Activated T-cell treated with anti-CD3 and anti-CD28 coated beads, Interleukin-2, amount 50 U/mL, for 72 hours (primary cell): ENCODE measurements around the gene OXA1L. TPM values are rescaled to one million over a fixed set of nuclear protein-coding genes. Genes with fewer than 3 reads are reported as not detected.
"Not testable (repeated sequence)": the region's sequence is repeated elsewhere in the genome, so short reads cannot be mapped to it uniquely, and the experiment has no call there.

ENCODE experiments used
- ATAC-seq, 2 donors: fragments of 150-1000 bp; cut with Tn5 transposase; replicated peaks in 1 of 2; 2 replicates each; pipeline ENCODE4 v1.10.0; 2021; ENCODE audit warnings: moderate library complexity in 2 of 2, mild to moderate bottlenecking in 1 of 2
- DNase-seq, 2 donors: peaks; one replicate each; pipeline ENCODE4 v3.0.0; 2021 to 2022; ENCODE audit warnings: mixed read lengths in 1 of 2
- H3K27ac Mint-ChIP-seq: one replicate; pipeline ENCODE4 v1.8.0; 2022; ENCODE audit warnings: mild to moderate bottlenecking, moderate library complexity, mixed read lengths
- H3K27me3 Mint-ChIP-seq: one replicate; pipeline ENCODE4 v1.8.0; 2022; ENCODE audit warnings: low read depth, mixed read lengths
- H3K36me3 Mint-ChIP-seq, 2 donors: one replicate each; pipeline ENCODE4 v1.8.0; 2022; ENCODE audit warnings: mixed read lengths in 2 of 2, mild to moderate bottlenecking in 1 of 2; ENCODE audit not compliant: insufficient read depth in 2 of 2
- H3K4me1 Mint-ChIP-seq: one replicate; pipeline ENCODE4 v1.8.0; 2022; ENCODE audit warnings: low read depth, mixed read lengths
- H3K4me3 Mint-ChIP-seq, 2 donors: one replicate each; pipeline ENCODE4 v1.8.0; 2022; ENCODE audit warnings: mild to moderate bottlenecking in 2 of 2, mixed read lengths in 2 of 2, moderate library complexity in 2 of 2
- H3K9me3 Mint-ChIP-seq, 2 donors: one replicate each; pipeline ENCODE4 v1.8.0; 2022; ENCODE audit warnings: mixed read lengths in 2 of 2
- total RNA-seq, 2 donors: library from RNA; stranded (reverse); gene quantifications; one replicate each; pipeline ENCODE4 v1.2.3, GENCODE V29; 2022

The OXA1L gene
- total RNA-seq, result 100 to 1,000 TPM; 135 to 136 TPM

DNA sequence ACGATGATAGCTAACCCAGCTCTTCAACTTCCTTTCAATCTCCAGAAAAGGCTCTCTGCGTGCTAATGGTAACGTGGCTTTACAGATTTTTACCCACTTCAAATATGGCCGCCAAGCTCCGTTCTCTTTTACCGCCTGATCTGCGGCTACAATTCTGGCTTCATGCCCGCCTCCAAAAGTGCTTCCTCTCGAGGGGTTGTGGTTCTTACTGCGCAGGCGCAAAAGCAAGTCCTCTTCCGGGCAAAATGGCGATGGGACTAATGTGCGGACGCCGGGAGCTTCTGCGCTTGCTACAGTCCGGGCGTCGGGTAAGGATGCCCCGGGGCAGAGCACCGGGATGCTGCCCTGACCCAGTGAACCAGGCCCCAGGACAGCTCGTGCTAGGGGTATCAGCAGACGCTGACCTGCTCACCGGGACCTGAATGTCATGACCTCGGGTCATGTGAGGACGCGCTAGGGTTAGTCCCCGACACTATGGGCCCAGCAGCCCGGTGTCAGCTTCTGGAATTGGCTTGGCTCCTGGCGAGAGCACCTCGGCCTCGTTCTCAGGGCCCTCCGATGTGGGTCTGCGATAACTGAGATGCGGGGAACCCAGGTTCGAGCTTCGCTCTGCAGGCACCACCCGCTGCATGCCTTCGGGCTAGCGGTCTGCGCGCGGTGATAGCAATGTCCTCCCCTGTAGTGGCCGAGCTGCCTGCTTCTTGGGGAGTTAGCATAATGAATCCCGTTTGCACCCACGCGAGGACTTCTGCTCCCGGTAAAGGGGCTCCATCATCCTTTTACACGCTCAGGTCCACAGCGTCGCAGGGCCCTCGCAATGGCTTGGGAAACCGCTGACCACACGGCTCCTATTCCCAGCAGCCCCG is at the start of gene OXA1L:
Gene OXA1L, plus strand, starts transcription at position 232 of the 866 bp plus-strand sequence. Its CDS starts 14 bp downstream, at position 246.
- H3K36me3 Mint-ChIP-seq, result peaks cover 31 to 46% of the 10 kb centered on the region in 2 donors
- peak within 1 kb of the TSS; percentile 95 for H3K27ac Mint-ChIP-seq
- ATAC-seq (peak; percentile 90 to 92), DNase-seq (peak; percentile 95 to 97)
- H3K4me3 Mint-ChIP-seq, result peak within 1 kb of the TSS; percentile 95 to 98
- H3K4me1 Mint-ChIP-seq, result peaks cover 45% of the 10 kb centered on the region
- no peaks in the 10 kb centered on the region for H3K27me3 Mint-ChIP-seq
- H3K9me3 Mint-ChIP-seq, result peaks cover 2 to 4% of the 10 kb centered on the region in 2 donors

GRCh38 chr14:22718091-22718490 is 48.4 kb upstream of the OXA1L start:
- peaks cover 2 to 3% of the 10 kb centered on the region in 2 donors for H3K9me3 Mint-ChIP-seq
- no peak for DNase-seq
- peaks cover 0 to 3% of the 10 kb centered on the region in 2 donors for H3K36me3 Mint-ChIP-seq
- peaks cover 14% of the 10 kb centered on the region for H3K27me3 Mint-ChIP-seq
- H3K27ac Mint-ChIP-seq, result no peak overlapping the region
- peaks cover 14% of the 10 kb centered on the region for H3K4me1 Mint-ChIP-seq
- ATAC-seq, result no peak
- H3K4me3 Mint-ChIP-seq, result no peak overlapping the region

DNA sequence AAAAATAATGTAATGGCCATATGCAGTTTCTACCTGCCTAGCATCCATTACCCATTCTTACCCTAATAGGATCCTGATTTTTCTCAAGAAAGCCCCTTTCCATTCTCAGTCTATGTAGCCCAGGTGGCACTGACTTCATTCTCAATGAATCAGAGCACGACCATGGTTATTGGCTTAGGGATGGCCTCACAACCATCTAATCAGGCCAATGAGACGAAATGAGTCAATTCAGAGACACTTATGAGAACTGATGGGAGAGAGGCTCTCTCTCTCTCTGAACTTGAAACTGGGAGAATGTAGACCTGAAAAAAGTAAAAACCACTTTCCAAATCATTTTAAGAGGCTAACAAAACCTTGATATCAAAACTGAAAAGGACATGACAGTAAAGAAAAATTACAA is 45.3 kb upstream of the OXA1L start:
- Mint-ChIP-seq H3K27ac (no peak overlapping the region), H3K27me3 (peaks cover 7% of the 10 kb centered on the region), H3K4me3 (no peak overlapping the region), H3K4me1 (peaks cover 6% of the 10 kb centered on the region), H3K36me3 (peaks cover 0 to 3% of the 10 kb centered on the region in 2 donors), H3K9me3 (peaks cover 2 to 3% of the 10 kb centered on the region in 2 donors)
- ATAC-seq (peak in 1 of 2 donors; percentile 39), DNase-seq (no peak)

GRCh38 chr14:22723815-22724214 is 42.7 kb upstream of the OXA1L start:
- Mint-ChIP-seq H3K27me3 (no peaks in the 10 kb centered on the region), H3K4me1 (no peaks in the 10 kb centered on the region), H3K27ac (no peak overlapping the region), H3K9me3 (no peaks in the 10 kb centered on the region), H3K4me3 (no peak overlapping the region), H3K36me3 (peaks cover 0 to 2% of the 10 kb centered on the region in 2 donors)
- DNase-seq (no peak), ATAC-seq (no peak)

- ATAC-seq, H3K4me1 Mint-ChIP-seq, DNase-seq, H3K9me3 Mint-ChIP-seq, H3K27ac Mint-ChIP-seq, H3K4me3 Mint-ChIP-seq, H3K27me3 Mint-ChIP-seq, H3K36me3 Mint-ChIP-seq: not testable (repeated sequence)
Observed at GRCh38 chr14:22724847-22725246, 41.6 kb upstream of the OXA1L start.

GRCh38 chr14:22725374-22725773 is 41.1 kb upstream of the OXA1L start:
- not testable (repeated sequence) for H3K9me3 Mint-ChIP-seq, H3K27me3 Mint-ChIP-seq, H3K4me1 Mint-ChIP-seq, ATAC-seq, H3K27ac Mint-ChIP-seq, H3K36me3 Mint-ChIP-seq, DNase-seq, H3K4me3 Mint-ChIP-seq

DNA sequence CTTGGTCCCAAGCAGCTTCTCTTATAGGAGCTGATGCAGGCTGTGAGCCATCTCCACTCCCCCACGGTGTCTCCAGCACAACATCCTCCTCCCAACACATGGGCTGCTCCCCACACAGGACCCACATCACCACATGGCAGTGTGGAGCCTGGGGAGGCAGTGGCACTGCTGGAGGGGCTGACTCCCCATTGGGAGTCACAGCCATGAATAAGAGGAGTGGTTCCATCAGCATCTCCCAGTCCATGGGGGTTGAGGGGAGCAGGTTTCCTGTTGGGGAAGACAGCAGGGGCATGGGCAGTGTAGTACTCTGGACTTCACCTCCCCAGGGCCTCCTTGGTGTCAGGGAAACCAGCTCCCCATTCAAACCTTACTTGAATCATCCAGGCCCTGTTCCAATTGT is 40.5 kb upstream of the OXA1L start:
- no peak for ATAC-seq
- Mint-ChIP-seq H3K4me3 (no peak overlapping the region), H3K9me3 (no peaks in the 10 kb centered on the region), H3K27ac (no peak overlapping the region), H3K4me1 (no peaks in the 10 kb centered on the region), H3K36me3 (peaks cover 0 to 2% of the 10 kb centered on the region in 2 donors), H3K27me3 (no peaks in the 10 kb centered on the region)
- DNase-seq, result no peak

DNA sequence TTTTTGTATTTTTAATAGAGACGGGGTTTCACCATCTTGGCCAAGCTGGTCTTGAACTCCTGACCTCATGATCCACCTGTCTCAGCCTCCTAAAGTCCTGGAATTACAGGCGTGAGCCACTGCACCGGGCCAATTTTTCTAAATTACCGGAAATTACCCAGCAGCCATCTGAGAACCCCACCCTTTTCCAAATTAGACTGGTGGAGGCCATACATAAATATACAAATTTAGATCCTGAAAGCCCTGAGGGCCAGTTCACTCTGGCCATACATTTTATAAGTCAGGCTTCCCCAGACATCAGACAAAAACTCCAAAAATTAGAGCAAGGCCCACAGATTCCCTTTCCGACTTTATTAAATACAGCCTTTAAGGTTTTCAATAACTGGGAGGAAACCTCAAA is 34.4 kb upstream of the OXA1L start:
- DNase-seq, H3K36me3 Mint-ChIP-seq, H3K27me3 Mint-ChIP-seq, H3K9me3 Mint-ChIP-seq, H3K4me3 Mint-ChIP-seq, ATAC-seq, H3K27ac Mint-ChIP-seq, H3K4me1 Mint-ChIP-seq: not testable (repeated sequence)

- H3K27ac Mint-ChIP-seq, result no peak overlapping the region
- H3K27me3 Mint-ChIP-seq, result peaks cover 6% of the 10 kb centered on the region
- no peak overlapping the region for H3K4me3 Mint-ChIP-seq
- DNase-seq (no peak), ATAC-seq (no peak)
- peaks cover 0 to 1% of the 10 kb centered on the region in 2 donors for H3K9me3 Mint-ChIP-seq
- peaks cover 0 to 1% of the 10 kb centered on the region in 2 donors for H3K36me3 Mint-ChIP-seq
- peaks cover 13% of the 10 kb centered on the region for H3K4me1 Mint-ChIP-seq
Observed at GRCh38 chr14:22733829-22734228, 32.7 kb upstream of the OXA1L start.

GRCh38 chr14:22735096-22735495 is 31.4 kb upstream of the OXA1L start:
- ATAC-seq, result no peak
- peaks cover 0 to 1% of the 10 kb centered on the region in 2 donors for H3K9me3 Mint-ChIP-seq
- H3K36me3 Mint-ChIP-seq, result peaks cover 0 to 1% of the 10 kb centered on the region in 2 donors

GRCh38 chr14:22736384-22736783 is 30.1 kb upstream of the OXA1L start:
- not testable (repeated sequence) for DNase-seq, H3K36me3 Mint-ChIP-seq, H3K27ac Mint-ChIP-seq, H3K9me3 Mint-ChIP-seq, H3K4me3 Mint-ChIP-seq, ATAC-seq
- Mint-ChIP-seq H3K27me3 (peaks cover 11% of the 10 kb centered on the region), H3K4me1 (peaks cover 20% of the 10 kb centered on the region)

More at GRCh38 chr14:22735096-22735495, 31.4 kb upstream of the OXA1L start:
- Mint-ChIP-seq H3K4me1 (peaks cover 20% of the 10 kb centered on the region), H3K4me3 (no peak overlapping the region), H3K27ac (no peak overlapping the region), H3K27me3 (peaks cover 6% of the 10 kb centered on the region)
- DNase-seq, result no peak

- Mint-ChIP-seq H3K9me3 (peaks cover 0 to 1% of the 10 kb centered on the region in 2 donors), H3K4me3 (peak overlapping the region in 1 of 2 donors; percentile 11), H3K36me3 (peaks cover 0 to 1% of the 10 kb centered on the region in 2 donors), H3K27ac (peak overlapping the region; percentile 62), H3K4me1 (peaks cover 20% of the 10 kb centered on the region), H3K27me3 (peaks cover 18% of the 10 kb centered on the region)
- DNase-seq (peak; percentile 45 to 58), ATAC-seq (peak; percentile 98)
Observed at GRCh38 chr14:22737052-22737451, 29.4 kb upstream of the OXA1L start.

- H3K4me1 Mint-ChIP-seq, result peaks cover 20% of the 10 kb centered on the region
- no peak overlapping the region for H3K4me3 Mint-ChIP-seq
- H3K36me3 Mint-ChIP-seq, result peaks cover 0 to 1% of the 10 kb centered on the region in 2 donors
- DNase-seq (no peak), ATAC-seq (no peak)
- peaks cover 0 to 1% of the 10 kb centered on the region in 2 donors for H3K9me3 Mint-ChIP-seq
- H3K27me3 Mint-ChIP-seq, result peaks cover 27% of the 10 kb centered on the region
- no peak overlapping the region for H3K27ac Mint-ChIP-seq
Observed at GRCh38 chr14:22739423-22739822, 27.1 kb upstream of the OXA1L start.
